GM21528 (cell line): ENCODE data around the gene TRIM27.
"Not testable (repeated sequence)": the region's sequence is repeated elsewhere in the genome, so short reads cannot be mapped to it uniquely, and the experiment has no call there.

ENCODE experiments used
- ATAC-seq: cut with Tn5 transposase; IDR thresholded peaks from one replicate; pipeline ENCODE4 v1.9.1; 2021; ENCODE audit warnings: mild to moderate bottlenecking, moderate library complexity; ENCODE audit not compliant: unreplicated experiment, low FRiP score

The TRIM27 gene

DNA sequence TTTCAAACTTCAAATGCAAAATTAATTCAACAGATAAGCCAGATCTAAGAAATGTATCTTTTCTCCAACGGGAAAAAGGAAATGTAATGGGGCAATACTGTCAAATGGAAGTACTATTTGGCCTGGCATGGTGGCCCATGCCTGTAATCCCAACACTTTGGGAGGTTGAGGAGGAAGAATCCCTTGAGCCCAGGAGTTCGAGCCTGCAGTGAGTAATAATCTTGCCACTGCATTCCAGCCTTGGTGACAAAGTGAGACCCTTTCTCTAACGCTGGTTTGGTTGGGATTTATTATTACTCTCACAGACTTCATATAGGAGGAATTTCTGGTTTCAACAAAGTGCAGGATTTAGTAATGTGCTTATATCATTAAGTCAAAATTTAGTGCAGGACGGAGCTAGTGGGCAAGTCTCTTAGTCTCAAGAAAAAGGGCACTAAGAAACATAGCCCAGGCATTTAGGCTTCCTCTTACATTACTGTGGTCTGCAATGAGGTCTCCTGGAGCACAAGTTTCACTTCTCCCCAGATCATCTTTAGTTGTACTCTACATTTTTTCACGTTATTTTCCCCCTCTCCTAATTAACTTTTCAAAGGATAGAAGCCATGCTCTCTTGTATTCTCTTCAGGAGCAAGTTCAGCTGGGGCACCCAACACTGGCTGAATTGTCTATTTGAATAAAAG is 23.1 kb downstream of the TRIM27 start:
- ATAC-seq, result no peak

DNA sequence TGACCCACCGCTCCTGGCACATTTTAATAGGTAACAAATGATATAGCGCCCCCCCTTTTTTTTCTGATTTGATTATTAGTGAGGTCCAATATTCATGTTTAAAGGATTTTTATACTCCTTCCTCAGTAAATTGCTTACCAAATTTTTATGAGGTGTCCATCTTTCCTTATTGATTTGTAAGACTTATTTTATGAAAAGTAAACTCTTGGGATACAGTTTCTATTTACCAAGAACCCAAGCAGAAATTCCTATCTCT is 25.1 kb downstream of the TRIM27 start:
- no peak for ATAC-seq

DNA sequence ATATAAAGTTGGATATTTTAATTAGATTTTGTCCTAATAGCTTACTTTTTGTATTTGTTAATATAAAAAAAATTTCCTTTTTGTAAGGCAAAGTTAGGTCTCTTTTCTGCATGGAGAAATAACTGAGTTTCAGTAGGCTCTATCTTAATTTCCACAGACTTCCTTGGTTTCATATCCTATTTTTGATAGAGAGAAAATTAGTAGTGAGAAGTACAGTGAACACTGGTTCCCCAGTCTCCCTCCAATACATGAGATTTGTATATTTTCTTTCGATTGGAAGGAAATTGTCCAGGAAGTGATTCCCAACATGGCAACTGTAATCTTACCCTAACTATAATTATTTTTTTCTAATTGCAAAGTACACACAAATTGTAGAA is 26.4 kb downstream of the TRIM27 start:
- no peak for ATAC-seq

DNA sequence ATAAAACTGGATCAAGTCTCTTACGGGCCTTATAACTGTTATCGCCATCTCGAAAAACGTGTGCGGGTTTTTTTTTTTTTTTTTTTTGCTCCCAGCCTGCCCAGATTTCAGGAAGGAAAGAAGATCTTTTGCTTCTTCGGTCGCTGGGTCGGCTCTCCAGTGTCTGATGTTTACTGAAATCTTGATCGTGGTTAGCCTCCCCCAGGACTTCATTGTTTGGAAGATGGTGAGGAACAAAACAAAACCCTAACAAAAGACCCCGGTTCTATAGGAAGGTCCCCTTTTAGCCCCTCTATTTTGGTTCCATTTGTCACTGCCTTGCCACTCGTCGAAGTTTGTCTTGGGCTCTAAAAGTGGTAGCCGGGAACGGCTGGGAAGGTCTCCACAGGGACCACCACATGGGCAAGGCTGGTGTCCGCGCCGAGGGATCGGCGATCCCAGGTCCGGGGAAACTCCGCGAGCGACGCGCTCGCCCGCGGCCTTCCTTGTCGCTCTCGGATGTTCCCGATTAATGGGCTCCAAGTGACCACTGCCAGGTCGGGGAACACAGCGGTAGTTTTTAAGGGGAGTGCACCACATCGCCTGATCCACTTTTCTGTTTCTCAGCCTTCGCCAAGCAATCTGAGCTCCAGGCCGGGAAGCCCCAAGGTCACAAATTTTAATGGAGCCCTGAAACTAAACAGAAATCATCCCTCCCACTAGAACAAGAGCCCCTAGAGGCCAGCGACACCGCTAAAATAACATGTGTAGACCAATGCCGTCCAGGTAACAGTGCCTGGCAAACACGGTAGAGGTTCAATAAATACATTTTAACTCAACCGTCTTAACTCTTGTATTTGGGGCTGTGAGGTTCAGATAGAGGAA is 27.0 kb downstream of the TRIM27 start:
- ATAC-seq, result peak; percentile 19

DNA sequence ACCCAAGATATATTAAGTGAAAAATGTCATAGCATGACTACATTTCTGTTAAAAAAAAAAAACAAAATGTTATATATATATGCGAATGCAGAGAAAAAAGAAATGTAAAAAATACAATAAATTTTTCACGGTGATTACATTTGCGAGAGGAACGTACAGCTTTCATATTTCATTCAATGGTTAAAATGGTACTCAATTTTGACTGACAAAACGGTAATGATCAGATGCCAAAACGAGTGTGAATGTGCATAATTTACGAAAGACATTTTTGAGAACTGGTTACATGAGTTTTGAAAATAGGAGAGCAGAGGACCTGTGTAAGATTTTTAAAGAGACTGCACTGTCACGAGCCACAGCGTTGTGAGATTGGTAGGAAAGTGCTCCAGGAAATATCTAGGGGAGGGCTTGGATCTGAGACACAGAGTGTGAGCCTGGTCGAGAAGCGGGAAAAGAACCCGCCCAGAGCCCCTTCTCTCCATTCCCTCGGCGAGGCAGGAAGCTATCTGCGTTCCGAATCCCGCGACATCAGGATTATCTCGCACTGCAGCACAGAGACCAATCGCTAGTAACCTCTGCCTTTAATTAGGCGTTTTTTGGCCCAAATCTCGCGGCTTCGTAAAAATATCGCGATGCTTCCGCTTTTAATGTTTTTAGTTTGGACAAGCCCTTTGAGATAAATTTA is 28.5 kb downstream of the TRIM27 start:
- peak; percentile 72 for ATAC-seq

DNA sequence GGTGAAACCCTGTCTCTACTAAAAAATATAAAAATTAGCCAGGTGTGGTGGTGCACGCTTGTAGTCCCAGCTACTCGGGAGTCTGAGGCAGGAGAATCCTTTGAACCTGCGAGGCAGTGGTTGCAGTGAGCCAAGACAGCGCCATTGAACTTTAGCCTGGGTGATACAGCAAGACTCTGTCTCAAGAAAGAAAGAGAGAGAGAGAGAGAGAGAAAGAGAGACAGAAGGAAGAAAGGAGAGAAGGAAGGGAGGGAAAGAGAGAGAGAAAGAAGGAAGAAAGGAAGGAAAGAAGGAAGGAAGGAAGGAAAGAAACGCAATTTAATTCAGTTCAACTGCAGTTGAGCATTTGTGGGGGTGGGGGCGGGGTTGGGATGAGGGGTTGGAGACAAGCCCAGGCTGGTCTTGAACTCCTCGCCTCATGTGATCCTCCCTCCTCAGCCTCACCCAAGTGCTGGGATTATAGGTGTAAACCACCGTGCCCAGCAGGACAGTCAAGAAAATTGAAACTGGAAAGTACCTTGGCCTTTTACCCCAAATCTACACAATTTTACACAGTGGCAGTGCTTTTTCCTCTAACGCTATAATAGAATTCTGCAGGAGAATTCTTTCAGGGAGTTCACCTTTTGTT is 30.5 kb downstream of the TRIM27 start:
- no peak for ATAC-seq

DNA sequence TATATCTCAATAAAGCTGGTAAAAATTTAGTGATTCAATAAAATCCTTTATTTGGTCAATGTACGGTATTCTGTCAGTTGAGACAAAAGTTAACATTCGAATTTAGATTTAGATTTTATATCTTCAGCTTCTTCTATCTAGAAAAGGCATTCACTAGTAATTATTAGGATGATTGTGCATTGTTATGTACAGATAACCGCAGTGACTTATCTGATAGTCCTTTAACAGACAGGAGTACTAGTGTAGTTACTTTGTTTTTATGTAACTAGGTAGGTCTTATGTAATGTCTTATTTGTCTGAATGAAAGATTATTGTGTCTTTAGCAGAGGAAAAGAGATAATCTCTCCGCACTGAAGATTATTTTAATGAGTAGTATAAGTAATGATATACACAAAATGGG is 31.3 kb downstream of the TRIM27 start:
- ATAC-seq, result no peak

DNA sequence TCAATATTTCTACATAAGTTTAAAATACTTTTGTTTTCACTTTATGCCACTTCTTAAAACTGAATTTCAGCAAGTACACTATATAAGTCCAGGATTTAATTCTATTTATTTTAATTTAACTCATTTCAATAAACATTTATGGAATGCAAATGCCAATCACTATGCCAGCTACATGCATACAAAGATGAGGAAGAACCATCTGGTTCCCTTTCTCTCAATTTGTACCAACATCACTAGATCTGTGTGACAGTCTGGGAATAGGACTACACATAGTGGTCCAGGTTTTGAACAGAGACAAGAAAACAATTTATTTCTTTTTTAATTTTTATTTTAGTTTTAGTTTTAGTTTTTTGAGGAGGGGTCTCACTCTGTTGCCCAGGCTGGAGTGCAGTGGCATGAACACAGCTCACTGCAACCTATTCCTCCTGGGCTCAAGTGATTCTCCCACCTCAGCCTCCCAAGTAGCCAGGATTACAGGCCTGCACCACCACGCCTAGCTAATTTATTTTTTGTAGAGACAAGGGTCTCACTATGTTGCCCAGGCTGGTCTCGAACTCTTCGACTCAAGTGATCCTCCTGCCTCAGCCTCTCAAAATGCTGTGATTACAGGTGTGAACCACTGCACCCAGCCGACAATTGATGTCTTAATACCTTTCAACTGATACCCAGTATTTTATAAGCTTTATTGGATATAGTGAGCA is 35.8 kb downstream of the TRIM27 start:
- ATAC-seq, result no peak

DNA sequence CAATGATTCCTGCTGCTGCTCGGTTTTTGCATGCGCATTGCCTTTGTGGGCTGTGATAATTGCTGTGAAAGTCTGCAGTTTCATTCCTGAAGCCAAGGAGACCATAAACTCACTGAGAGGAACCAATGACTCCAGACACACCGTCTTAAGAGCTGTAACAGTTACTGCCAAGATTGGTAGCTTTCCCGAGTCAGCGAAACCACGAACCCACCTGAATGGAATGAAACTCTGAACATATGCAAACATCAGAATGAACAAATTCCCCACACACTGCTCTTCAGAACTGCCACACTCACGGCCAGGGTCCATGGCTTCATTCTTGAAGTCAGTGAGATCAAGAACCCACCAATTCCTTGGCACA is 37.7 kb downstream of the TRIM27 start:
- ATAC-seq, result no peak

DNA sequence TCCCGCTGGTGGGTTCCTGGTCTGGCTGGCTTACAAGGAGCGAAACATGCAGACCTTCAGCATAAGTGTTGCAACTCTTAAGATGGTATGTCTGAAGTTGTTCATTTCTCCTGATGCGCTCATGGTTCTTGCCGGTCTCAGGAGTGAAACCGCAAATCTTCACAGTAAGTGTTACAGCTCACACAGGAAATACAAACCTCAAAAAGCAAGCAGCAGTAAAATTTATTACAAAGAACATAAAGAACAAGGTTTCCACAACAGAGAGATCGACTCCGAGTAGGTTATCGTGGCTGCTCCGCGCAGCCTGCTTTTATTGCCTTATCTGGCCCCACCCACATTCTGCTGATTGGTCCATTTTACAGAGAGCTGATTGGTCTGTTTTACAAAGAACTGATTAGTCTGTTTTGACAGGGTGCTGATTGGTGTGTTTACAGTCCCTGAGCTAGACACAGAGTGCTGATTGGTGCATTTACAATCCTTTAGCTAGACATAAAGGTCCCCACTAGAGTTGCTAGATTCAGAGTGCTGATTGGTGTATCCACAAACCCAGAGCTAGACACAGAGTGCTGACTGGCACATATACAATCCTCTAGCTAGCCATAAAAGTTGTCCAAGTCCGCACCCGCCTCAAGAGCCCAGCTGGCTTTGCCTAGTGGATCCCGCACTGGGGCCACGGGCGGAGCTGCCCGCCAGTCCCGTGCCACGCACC is 39.2 kb downstream of the TRIM27 start:
- ATAC-seq, result no peak

DNA sequence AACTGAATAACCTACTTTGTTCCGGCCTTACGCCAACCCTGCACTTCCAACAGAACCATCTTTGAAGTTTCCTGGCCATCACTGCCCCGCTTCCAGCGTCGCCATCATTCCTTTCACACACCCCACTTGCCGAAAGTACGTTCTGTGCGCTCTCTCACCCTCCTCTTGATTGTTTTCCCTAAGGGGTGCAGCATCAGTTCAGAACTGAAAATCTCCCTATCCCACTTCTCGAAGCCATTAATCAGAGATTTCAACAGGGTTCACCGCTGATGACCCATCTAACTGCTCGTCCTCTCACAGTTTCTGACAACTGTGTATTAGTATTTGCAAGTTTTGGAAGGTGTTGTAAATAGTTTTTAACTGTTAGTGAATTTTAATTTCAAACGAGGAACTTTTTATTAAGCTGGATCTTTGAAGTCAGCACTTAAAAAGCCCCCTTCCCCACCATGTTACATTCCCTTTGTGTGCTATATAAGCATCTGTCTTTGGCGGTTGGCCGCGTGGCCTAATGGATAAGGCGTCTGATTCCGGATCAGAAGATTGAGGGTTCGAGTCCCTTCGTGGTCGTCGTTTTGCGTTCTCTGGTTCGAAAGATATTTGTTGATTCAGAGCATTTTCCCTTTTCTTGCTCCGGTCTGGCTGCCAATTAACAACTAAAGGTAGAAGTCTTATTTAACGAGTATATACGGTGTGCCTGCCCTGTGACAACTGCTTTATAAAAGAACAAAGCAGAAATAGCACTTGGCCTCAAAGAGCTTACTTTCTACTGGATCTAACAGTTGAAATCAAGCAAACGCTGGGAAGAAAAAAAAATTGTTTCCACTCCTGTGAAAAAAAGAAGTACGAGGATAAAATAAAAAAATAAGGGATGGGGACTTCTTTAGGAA is 42.6 kb downstream of the TRIM27 start:
- ATAC-seq, result no peak

DNA sequence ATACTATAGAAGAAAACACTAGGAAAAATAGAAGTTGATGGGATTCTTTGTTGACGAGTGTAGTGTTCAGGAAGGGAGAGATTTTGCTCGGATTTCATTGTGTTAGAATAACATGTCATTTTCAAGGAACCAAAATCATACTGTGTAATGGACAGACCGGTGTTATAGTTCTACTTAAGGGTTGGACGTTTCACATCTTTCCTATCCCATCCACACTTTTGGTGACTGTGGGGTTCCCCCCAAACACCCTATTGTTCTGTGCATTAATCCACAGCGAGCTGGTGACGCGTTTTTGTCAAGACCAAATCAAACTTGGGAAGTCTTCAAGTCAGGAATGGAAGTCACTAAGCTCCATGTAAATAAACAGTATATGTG is 43.3 kb downstream of the TRIM27 start:
- ATAC-seq, result no peak

DNA sequence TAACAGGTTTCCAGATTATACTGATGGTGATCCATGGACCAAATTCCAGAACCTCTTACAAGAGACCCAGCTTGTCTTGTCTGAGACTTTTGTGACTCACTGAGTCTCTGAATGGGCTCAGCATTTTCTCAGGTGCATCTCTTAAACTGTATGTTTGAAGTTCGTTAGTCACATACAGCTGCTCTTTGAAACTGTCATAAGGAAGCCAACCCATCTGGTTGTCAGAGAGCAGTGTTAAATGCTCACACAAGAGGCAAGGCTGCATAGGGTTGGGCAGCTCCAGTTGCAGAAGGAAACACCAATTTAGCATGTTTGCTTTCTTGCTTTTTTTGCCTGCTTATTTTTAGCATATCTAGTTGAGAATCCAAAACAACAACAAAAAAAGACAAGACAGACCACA is 47.1 kb downstream of the TRIM27 start:
- no peak for ATAC-seq

DNA sequence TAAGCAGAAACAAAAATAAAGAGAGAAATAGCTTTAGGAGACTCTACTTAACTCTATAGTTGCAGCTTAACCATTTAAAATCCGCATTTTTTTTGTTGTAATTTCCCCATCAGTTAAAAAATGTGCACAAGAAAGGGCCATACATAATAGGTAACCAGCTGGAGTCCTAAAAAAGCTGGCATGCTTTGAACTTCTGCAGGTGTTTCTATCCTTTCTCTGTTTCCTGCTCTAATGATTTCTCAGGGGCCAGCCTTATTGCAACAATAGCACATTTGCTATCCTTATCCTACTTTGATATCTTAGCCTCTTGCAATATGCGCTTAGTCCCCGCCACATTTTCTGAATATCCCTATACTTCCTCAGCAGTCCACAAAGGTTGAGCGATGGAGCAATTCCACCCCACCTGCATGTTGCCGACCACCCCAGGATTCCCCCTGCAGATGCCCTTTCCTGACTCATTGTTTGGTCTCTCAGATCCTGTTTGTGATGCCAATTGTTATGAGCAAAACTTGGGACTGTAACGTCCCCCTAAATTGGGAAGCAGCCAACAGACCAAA is 48.5 kb downstream of the TRIM27 start:
- no peak for ATAC-seq

DNA sequence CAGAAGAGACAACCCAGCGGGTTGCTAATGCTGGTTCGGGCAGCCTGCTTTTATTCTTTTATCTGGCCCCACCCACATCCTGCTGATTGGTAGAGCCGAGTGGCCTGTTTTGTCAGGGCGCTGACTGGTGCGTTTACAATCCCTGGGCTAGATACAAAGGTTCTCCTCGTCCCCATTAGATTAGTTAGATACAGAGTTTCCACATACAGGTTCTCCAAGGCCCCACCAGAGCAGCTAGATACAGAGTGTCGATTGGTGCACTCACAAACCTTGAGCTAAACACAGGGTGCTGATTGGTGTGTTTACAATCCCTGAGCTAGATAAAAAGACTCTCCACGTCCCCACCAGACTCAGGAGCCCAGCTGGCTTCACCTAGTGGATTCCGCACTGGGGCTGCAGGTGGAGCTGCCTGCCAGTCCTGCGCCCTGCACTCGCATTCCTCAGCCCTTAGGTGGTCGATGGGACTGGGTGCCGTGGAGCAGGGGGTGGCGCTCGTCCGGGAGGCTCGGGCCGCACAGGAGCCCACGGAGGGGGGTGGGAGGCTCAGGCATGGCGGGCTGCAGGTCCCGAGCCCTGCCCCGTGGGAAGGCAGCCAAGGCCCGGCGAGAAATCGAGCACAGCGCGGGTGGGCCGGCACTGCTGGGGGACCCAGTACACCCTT is 51.5 kb downstream of the TRIM27 start:
- not testable (repeated sequence) for ATAC-seq

DNA sequence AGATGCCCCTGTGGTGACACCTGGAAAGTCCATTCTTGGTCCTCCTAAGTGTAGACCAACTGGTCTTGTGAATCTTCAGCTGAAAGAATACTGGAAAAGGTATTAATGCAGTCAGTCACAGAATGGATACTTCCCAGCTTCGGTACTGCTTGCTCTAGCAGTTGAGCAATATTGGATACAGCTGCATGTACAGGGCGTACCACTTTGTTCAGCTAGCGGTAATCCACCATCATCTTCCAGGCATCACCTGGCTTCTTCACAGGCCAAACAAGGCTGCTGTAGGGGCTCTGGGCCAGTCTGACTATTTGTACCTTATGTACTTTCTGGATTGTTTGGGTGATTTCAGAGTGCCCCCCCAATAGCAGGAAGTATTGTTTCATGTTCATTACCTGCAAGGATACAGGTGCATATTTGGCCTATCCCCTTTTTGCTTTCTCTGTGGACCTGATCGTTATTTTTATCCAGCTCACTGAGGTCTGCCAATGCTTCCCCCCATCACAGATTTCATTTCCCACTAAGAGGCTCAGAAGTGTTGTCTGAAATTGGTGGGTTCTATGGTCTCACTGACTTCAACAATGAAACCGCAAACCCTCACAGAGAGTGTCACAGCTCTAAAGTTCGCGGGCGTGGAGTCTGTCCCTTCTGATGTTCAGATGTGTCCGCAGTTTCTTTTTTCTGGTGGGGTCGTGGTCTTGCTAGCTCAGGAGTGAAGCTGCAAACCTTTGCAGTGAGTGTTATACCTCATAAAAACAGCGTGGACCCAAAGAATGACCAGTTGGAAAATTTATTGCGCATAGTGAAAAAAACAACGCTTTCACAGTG is 52.2 kb downstream of the TRIM27 start:
- no peak for ATAC-seq

DNA sequence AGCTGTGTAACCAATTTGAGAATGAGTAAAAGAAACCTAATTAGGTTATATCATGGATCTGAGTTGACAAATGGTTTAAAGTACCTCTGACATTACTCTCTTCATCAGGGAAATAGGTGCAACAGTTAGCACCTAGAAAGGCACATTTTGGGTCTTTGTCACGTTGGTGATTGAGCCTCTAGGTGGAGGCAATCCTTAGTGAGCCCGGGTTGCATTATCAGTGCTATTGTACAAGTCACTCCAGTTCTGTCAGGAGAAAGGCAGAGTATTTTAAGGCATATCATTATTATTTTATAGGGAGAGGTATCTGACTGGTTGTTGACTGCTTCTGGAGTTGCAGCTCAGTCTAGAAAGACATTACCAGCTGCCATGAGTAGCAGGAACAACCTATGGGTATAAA is 54.9 kb downstream of the TRIM27 start:
- no peak for ATAC-seq

DNA sequence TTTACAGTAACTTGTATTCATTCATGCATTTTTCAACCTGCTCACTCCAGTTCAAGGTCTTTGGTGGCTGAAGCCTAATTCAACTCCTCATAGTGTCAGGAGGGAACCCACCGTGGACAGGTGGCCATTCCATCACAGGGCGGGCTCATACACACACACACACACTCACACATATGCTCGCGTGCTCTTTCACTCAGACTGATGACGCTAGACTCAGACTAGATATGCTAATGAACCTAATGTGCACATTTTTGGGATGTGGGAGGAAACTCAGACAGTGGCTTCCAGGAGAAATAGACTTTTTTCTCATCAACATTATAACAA is 56.7 kb downstream of the TRIM27 start:
- peak; percentile 12 for ATAC-seq
